Panc1 (cell line): ENCODE data around the gene HAGHL. TPM values are rescaled to one million over a fixed set of nuclear protein-coding genes. Genes with fewer than 3 reads are reported as not detected.

ENCODE experiments used
- ATAC-seq: fragments of 200-7000 bp; cut with Tn5 transposase; 2 replicates; pipeline ENCODE4 v1.9.1; 2020; ENCODE audit warnings: mild to moderate bottlenecking, moderate library complexity
- BruUV-seq: library from RNA; stranded (reverse); fragments of 400-500 nt; replicated peaks from 2 replicates; lab custom pipeline; 2021; lab: Mats Ljungman, UMichigan
- CTCF ChIA-PET: fragments of 300-600 bp; sonication (Branson Sonifier 250); formaldehyde crosslinking; loops from one replicate; lab custom pipeline; 2022; ENCODE audit warnings: antibody characterized with exemption; lab: Charles Lee
- POLR2A ChIA-PET: fragments of 300-600 bp; sonication (Branson Sonifier 250); formaldehyde crosslinking; loops from one replicate; lab custom pipeline; 2022; ENCODE audit warnings: antibody characterized with exemption; lab: Charles Lee
- DNase-seq: peaks from one replicate; pipeline ENCODE4 v3.0.0-alpha.2; 2010; ENCODE audit warnings: low read depth, low spot score
- H3K27ac ChIP-seq: 2 replicates; pipeline ENCODE4 v1.5.1; 2011; ENCODE audit warnings: mild to moderate bottlenecking, low read length, inconsistent platforms
- H3K27me3 ChIP-seq: fragments of 200-500 bp; sonication (Bioruptor generic); 2 replicates; pipeline ENCODE4 v1.6.0; 2014; ENCODE audit warnings: low read length, inconsistent platforms; ENCODE audit not compliant: control insufficient read depth, insufficient read depth
- H3K36me3 ChIP-seq: fragments of 200-500 bp; sonication (Bioruptor generic); 2 replicates; pipeline ENCODE4 v1.5.1; 2014; ENCODE audit warnings: inconsistent platforms, mild to moderate bottlenecking, low read length, moderate library complexity; ENCODE audit not compliant: control insufficient read depth, insufficient read depth
- H3K4me1 ChIP-seq: 2 replicates; pipeline ENCODE4 v1.5.1; 2011; ENCODE audit warnings: inconsistent platforms, mild to moderate bottlenecking, low read length, moderate library complexity; ENCODE audit not compliant: control insufficient read depth, insufficient read depth
- H3K4me3 ChIP-seq, 2 experiments: 2 replicates each; pipeline ENCODE4 v1.5.1; 2011 to 2012; ENCODE audit warnings: low read depth in 2 of 2, low read length in 2 of 2, mild to moderate bottlenecking in 2 of 2, inconsistent platforms in 1 of 2, moderate library complexity in 1 of 2
- H3K9me3 ChIP-seq: fragments of 200-500 bp; sonication (Bioruptor generic); 2 replicates; pipeline ENCODE4 v1.5.1; 2014; ENCODE audit warnings: low read depth, mild to moderate bottlenecking, inconsistent platforms, low read length, moderate library complexity; ENCODE audit not compliant: control insufficient read depth, insufficient read depth
- CTCF ChIP-seq: fragments of 450-650 bp; IDR thresholded peaks from 2 replicates; pipeline ENCODE4 v1.5.1; 2017; ENCODE audit warnings: mild to moderate bottlenecking
- POLR2AphosphoS5 ChIP-seq: IDR thresholded peaks from 2 replicates; pipeline ENCODE4 v1.6.1; 2012; ENCODE audit warnings: mild to moderate bottlenecking, low read depth, low read length, moderate library complexity
- SIN3A ChIP-seq: IDR thresholded peaks from 2 replicates; pipeline ENCODE4 v1.6.1; 2012; ENCODE audit warnings: low read depth, mild to moderate bottlenecking, low read length, moderate library complexity, borderline replicate concordance; ENCODE audit not compliant: insufficient read depth
- TCF7L2 ChIP-seq: IDR thresholded peaks from 2 replicates; pipeline ENCODE4 v1.6.1; 2011; ENCODE audit warnings: mild to moderate bottlenecking, low read depth, low read length, inconsistent platforms
- in situ Hi-C: cut with HindIII; loops from 2 replicates; pipeline ENCODE4 v1.10.0; 2016; ENCODE audit warnings: low sequenced_read_pairs, low pct_unique_long_range_greater_than_20kb
- intact Hi-C: fragments of 100-400 bp; cut with micrococcal nuclease; formaldehyde crosslinking; loops from one replicate; pipeline ENCODE4 v1.10.0; 2022; ENCODE audit not compliant: unreplicated experiment
- total RNA-seq: library from RNA; stranded (reverse); gene quantifications from one replicate; pipeline ENCODE4 v1.2.1, GENCODE V29; 2021; ENCODE audit not compliant: unreplicated experiment
- TF ChIP-seq, protein P1 (sequence below), 2 experiments: IDR thresholded peaks; 2 replicates each; pipeline ENCODE4 v1.6.1; 2011 to 2012; ENCODE audit warnings: low read depth in 2 of 2, control low read depth in 1 of 2, low read length in 1 of 2, mild to moderate bottlenecking in 1 of 2, moderate library complexity in 1 of 2; ENCODE audit not compliant: insufficient read depth in 1 of 2

HAGHL gene
- total RNA-seq, 1 experiment from 2014 or later: 41.1 TPM

DNA sequence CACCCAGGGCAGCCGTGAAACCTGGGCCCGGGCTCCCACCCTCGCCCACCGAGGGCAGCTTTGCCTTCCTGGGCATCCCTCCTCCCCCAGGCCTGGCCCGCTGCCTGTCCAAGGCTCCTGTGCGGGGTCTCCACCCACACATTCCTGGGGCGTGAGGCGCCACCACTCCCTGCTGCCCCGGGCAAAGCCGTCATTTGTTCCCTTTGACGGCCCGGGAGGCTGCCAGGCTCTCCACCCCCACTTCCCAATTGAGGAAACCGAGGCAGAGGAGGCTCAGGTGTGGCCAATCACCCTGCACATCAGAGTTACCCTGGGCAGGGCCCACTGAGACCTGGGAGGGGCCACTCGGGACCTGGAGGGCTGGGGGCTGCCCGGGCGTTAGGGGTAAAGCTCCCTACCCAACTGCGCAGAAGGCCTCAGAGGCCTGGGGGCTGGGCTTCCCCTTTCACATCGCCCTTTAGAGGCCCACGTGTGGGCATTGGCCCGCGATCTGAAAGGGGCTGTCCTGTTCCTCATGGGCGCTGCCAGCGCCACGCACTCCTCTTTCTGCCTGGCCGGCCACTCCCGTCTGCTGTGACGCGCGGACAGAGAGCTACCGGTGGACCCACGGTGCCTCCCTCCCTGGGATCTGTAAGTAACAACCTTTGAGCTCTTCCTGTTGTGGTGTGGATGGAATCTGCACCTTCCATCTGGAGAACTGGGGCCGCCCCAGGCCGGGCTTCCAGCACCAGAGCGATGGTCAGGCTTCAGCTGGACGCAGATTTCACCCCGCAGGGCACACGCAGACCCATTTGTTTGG lies 33.8 kb downstream of the HAGHL start, which contains the start of gene MSLN:
TSS of gene MSLN (plus strand) at position 190 of the 799 bp plus-strand sequence. CDS start 1,947 bp downstream, outside the sequence.
- TF ChIP-seq TCF7L2 (no peak), CTCF (no peak), SIN3A (no peak), POLR2AphosphoS5 (no peak)
- TF ChIP-seq, protein P1, sequence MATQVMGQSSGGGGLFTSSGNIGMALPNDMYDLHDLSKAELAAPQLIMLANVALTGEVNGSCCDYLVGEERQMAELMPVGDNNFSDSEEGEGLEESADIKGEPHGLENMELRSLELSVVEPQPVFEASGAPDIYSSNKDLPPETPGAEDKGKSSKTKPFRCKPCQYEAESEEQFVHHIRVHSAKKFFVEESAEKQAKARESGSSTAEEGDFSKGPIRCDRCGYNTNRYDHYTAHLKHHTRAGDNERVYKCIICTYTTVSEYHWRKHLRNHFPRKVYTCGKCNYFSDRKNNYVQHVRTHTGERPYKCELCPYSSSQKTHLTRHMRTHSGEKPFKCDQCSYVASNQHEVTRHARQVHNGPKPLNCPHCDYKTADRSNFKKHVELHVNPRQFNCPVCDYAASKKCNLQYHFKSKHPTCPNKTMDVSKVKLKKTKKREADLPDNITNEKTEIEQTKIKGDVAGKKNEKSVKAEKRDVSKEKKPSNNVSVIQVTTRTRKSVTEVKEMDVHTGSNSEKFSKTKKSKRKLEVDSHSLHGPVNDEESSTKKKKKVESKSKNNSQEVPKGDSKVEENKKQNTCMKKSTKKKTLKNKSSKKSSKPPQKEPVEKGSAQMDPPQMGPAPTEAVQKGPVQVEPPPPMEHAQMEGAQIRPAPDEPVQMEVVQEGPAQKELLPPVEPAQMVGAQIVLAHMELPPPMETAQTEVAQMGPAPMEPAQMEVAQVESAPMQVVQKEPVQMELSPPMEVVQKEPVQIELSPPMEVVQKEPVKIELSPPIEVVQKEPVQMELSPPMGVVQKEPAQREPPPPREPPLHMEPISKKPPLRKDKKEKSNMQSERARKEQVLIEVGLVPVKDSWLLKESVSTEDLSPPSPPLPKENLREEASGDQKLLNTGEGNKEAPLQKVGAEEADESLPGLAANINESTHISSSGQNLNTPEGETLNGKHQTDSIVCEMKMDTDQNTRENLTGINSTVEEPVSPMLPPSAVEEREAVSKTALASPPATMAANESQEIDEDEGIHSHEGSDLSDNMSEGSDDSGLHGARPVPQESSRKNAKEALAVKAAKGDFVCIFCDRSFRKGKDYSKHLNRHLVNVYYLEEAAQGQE (IDR thresholded peaks at IDR 0.05; ENCODE audit: insufficient read depth in 1 of 2, low read depth in 2 of 2, low read length in 1 of 2): no peak
- ChIA-PET CTCF (no interaction called here), POLR2A (interaction anchor here (0.6 to 1.1 kb wide), 2 partner anchors 43 to 326 kb away, joined by 5 to 10 read pairs; no protein-coding TSS in a partner anchor)
- H3K9me3 ChIP-seq: no peaks in the 10 kb centered on the region
- H3K4me3 ChIP-seq: no peak within 1 kb of the TSS
- BruUV-seq: no TSS peak
- peaks cover 18% of the 10 kb centered on the region for H3K4me1 ChIP-seq
- ATAC-seq: peak; percentile 31
- H3K36me3 ChIP-seq: no peaks in the 10 kb centered on the region
- intact Hi-C loops: no loop called here
- no peak for DNase-seq
- no peaks in the 10 kb centered on the region for H3K27me3 ChIP-seq
- no peak within 1 kb of the TSS; the same call in 1 of the 2 replicates for H3K27ac ChIP-seq
- in situ Hi-C loops: no loop called here

DNA sequence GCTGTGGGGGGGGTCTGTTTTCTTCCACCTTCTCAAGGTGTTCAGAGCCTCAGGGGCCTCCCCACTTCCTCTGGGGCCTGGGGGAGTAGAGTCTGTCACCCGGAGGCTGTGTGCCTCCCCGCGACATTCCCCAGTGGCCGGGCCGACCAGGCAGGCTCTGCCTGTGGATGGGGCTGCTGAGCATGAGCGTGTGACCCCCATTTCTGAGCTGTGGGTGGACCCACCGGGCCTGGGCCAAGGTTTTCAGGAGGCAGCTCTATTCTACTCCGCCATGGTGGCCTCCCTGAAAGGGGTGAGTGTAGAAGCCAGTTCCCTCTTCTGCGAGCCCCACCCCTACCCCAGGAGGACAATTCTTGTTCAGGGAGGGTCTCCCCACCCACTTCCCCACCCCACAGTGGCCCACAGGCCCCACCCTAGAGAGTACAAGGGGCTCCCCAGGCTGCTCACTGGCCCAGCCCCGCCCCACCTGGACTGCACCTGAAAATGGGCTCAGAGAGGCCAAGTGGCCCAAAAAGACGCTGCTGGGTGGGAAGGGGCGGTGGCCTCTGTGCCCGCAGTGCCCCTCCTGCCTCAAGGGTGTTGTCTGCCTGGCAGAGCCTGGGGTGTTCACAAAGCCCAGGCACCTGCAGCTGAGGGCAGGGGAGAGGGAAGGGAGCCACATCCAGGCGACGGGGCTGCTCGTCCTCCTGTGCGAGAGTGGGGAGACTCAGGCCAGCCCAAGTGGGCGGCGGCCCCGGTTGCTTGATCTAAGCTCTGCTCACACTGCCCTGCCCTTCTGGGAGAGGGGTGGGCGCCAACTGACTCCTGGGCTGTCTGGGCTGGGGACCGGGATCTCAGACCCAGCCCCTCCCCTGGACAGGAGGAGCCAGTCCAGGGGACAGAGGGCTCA lies 35.0 kb downstream of the HAGHL start:
- no peaks in the 10 kb centered on the region for H3K27me3 ChIP-seq
- BruUV-seq: no TSS peak
- no peak for DNase-seq
- peak; percentile 16; the same call in 1 of the 2 replicates for ATAC-seq
- no peaks in the 10 kb centered on the region for H3K36me3 ChIP-seq
- no peak overlapping the region for H3K4me3 ChIP-seq
- intact Hi-C loops (no loop called here), in situ Hi-C loops (no loop called here)
- no peak overlapping the region for H3K27ac ChIP-seq
- H3K4me1 ChIP-seq: peaks cover 18% of the 10 kb centered on the region
- H3K9me3 ChIP-seq: no peaks in the 10 kb centered on the region
- POLR2A ChIA-PET: interaction anchor here (0.6 kb wide), 1 partner anchor 327 kb away, joined by 10 read pairs; no protein-coding TSS in a partner anchor
- TF ChIP-seq SIN3A (no peak), CTCF (no peak), POLR2AphosphoS5 (no peak), TCF7L2 (no peak)
- TF ChIP-seq, protein P1 (IDR thresholded peaks at IDR 0.05; ENCODE audit: insufficient read depth in 1 of 2, low read depth in 2 of 2, low read length in 1 of 2): no peak
- CTCF ChIA-PET: no interaction called here
